CD14-positive monocyte (primary cell): Measurements from ENCODE around the gene CGA. TPM values are rescaled to one million over a fixed set of nuclear protein-coding genes. Genes with fewer than 3 reads are reported as not detected.

Experiments used
- DNase-seq, 3 donors: peaks; one replicate each; pipeline ENCODE4 v3.0.0-alpha.2; 2011 to 2022
- H2AFZ ChIP-seq: 2 replicates; pipeline ENCODE4 v1.6.0; 2012; ENCODE audit warnings: mild to moderate bottlenecking, low read depth, low read length, inconsistent platforms; ENCODE audit not compliant: insufficient read depth, poor library complexity, severe bottlenecking
- H3K27ac ChIP-seq, 2 donors: 1 replicate in 1 of 2; 2 replicates in 1 of 2; pipeline ENCODE4 v1.5.1; 2012 to 2013; ENCODE audit warnings: low read length in 2 of 2, control low read depth in 1 of 2, inconsistent platforms in 1 of 2, low read depth in 1 of 2, mild to moderate bottlenecking in 1 of 2
- H3K27me3 ChIP-seq, 2 donors: one replicate each; pipeline versions ENCODE4 v1.6.0 to v1.6.1; 2011 to 2013; ENCODE audit warnings: low read length in 2 of 2; ENCODE audit not compliant: control insufficient read depth in 2 of 2, insufficient read depth in 2 of 2
- H3K36me3 ChIP-seq, 2 donors: replicated peaks in 1 of 2; 1 replicate in 1 of 2; 2 replicates in 1 of 2; pipeline versions ENCODE4 v1.5.1 to v1.6.1; 2012 to 2013; ENCODE audit warnings: low read length in 2 of 2, control low read depth in 1 of 2, inconsistent platforms in 1 of 2, mild to moderate bottlenecking in 1 of 2; ENCODE audit not compliant: insufficient read depth in 2 of 2, control insufficient read depth in 1 of 2
- H3K4me1 ChIP-seq, 2 donors: 1 replicate in 1 of 2; 2 replicates in 1 of 2; pipeline versions ENCODE4 v1.5.1 to v1.6.1; 2012 to 2013; ENCODE audit warnings: low read length in 2 of 2, control low read depth in 1 of 2, inconsistent platforms in 1 of 2, mild to moderate bottlenecking in 1 of 2, moderate library complexity in 1 of 2; ENCODE audit not compliant: insufficient read depth in 2 of 2, control insufficient read depth in 1 of 2
- H3K4me2 ChIP-seq: replicated peaks from 2 replicates; pipeline ENCODE3; 2012; ENCODE audit warnings: low read length, moderate library complexity, mild to moderate bottlenecking; ENCODE audit not compliant: poor library complexity, severe bottlenecking; ENCODE audit errors: extremely low read depth
- H3K4me3 ChIP-seq, 3 experiments: fragments of 200-600 bp in 1 of 3; sonication (generic) in 1 of 3; replicated peaks in 1 of 3; 1 replicate in 2 of 3; 2 replicates in 1 of 3; pipeline ENCODE4 v1.5.1; 2011 to 2013; ENCODE audit warnings: low read length in 3 of 3, mild to moderate bottlenecking in 3 of 3, control low read depth in 2 of 3, low read depth in 2 of 3, inconsistent platforms in 1 of 3, moderate library complexity in 1 of 3
- H3K79me2 ChIP-seq: 2 replicates; pipeline ENCODE4 v1.6.0; 2012; ENCODE audit warnings: mild to moderate bottlenecking, control low read depth, inconsistent platforms, low read length, moderate library complexity; ENCODE audit not compliant: insufficient read depth
- H3K9ac ChIP-seq: 2 replicates; pipeline ENCODE4 v1.6.0; 2017; ENCODE audit warnings: low read length, mild to moderate bottlenecking; ENCODE audit not compliant: insufficient read depth, poor library complexity, severe bottlenecking
- H3K9me3 ChIP-seq, 2 donors: replicated peaks in 1 of 2; 1 replicate in 1 of 2; 2 replicates in 1 of 2; pipeline versions ENCODE4 v1.5.1 to v1.6.1; 2012 to 2013; ENCODE audit warnings: low read length in 2 of 2, control low read depth in 1 of 2; ENCODE audit not compliant: control insufficient read depth in 1 of 2, insufficient read depth in 1 of 2
- H4K20me1 ChIP-seq: 2 replicates; pipeline ENCODE4 v1.6.0; 2012; ENCODE audit warnings: mild to moderate bottlenecking, low read length, control low read depth, moderate library complexity; ENCODE audit not compliant: insufficient read depth
- H3K27ac Mint-ChIP-seq, 7 donors: one replicate each; pipeline ENCODE4 v1.8.0; 2020; ENCODE audit warnings: mild to moderate bottlenecking in 7 of 7, mixed read lengths in 7 of 7, moderate library complexity in 6 of 7, inconsistent platforms in 2 of 7
- H3K27me3 Mint-ChIP-seq, 3 donors: one replicate each; pipeline ENCODE4 v1.8.0; 2021 to 2022; ENCODE audit warnings: low read depth in 3 of 3, mild to moderate bottlenecking in 3 of 3, mixed read lengths in 3 of 3, moderate library complexity in 3 of 3, inconsistent platforms in 1 of 3
- H3K36me3 Mint-ChIP-seq, 2 donors: one replicate each; pipeline ENCODE4 v1.8.0; 2020; ENCODE audit warnings: mixed read lengths in 2 of 2, inconsistent platforms in 1 of 2, mild to moderate bottlenecking in 1 of 2
- H3K4me1 Mint-ChIP-seq: one replicate; pipeline ENCODE4 v1.8.0; 2020; ENCODE audit warnings: mild to moderate bottlenecking, mixed read lengths
- H3K4me3 Mint-ChIP-seq, 2 donors: one replicate each; pipeline ENCODE4 v1.8.0; 2020; ENCODE audit warnings: mild to moderate bottlenecking in 2 of 2, mixed read lengths in 2 of 2, moderate library complexity in 1 of 2
- H3K9me3 Mint-ChIP-seq, 7 donors: one replicate each; pipeline ENCODE4 v1.8.0; 2020 to 2022; ENCODE audit warnings: mixed read lengths in 7 of 7, mild to moderate bottlenecking in 6 of 7, moderate library complexity in 6 of 7, inconsistent platforms in 2 of 7
- WGBS: methylation state at CpG from one replicate; pipeline ENCODE4 v1.1.5; 2013; ENCODE audit warnings: missing lambda C conversion rate; ENCODE audit not compliant: insufficient coverage; 5-methylcytosine and 5-hydroxymethylcytosine counted together
- intact Hi-C, 2 donors: fragments of 100-400 bp; cut with micrococcal nuclease; formaldehyde crosslinking; loops; one replicate each; pipeline versions ENCODE4 v1.15.0 to v1.15.1; 2023
- polyA plus RNA-seq, 3 donors: library from polyadenylated mRNA; depleted of rRNA in 1 of 3; unstranded in 2 of 3; stranded (reverse) in 1 of 3; fragments of 300-500 nt in 2 of 3; fragments of >200 nt in 1 of 3; fragmentation: Illumina TruSeq in 2 of 3; gene quantifications; 1 replicate in 2 of 3; 2 replicates in 1 of 3; pipeline ENCODE4 v1.2.3, GENCODE V29; 2012 to 2021
- TF ChIP-seq, protein P1 (sequence below): fragments of 200-600 bp; IDR thresholded peaks from one replicate; pipeline ENCODE4 v1.8.0; 2022; ENCODE audit warnings: antibody characterized with exemption, mild to moderate bottlenecking

CGA gene
- polyA plus RNA-seq, 3 donors, result not detected

DNA sequence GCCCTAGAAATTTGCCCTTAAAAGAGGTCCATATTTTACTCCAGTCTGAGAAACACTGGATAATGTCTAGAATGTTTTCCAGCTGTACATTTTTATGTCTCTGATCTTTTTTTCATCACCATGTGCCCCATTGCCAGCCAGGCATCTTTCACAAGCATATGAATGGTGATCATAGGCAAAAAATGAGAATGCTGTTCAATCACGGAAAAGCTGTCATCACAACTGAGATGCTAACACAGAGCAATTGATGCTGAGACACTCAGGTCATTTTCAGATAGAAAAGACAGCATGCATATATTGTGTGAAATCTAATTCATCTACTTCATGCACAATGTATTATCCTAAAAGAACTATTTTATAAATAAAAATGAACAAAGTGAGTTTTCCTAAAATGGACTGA lies 41.6 kb downstream of the CGA start:
- no peak overlapping the region for H3K9ac ChIP-seq
- Mint-ChIP-seq H3K36me3 (no peaks in the 10 kb centered on the region), H3K4me1 (no peaks in the 10 kb centered on the region), H3K4me3 (no peak overlapping the region), H3K9me3 (peaks cover 0 to 2% (median 0%) of the 10 kb centered on the region in 7 donors), H3K27me3 (peaks cover 0 to 4% (median 2%) of the 10 kb centered on the region in 3 donors), H3K27ac (no peak overlapping the region)
- H3K27me3 ChIP-seq, result no peaks in the 10 kb centered on the region
- H3K4me2 ChIP-seq, result no peak overlapping the region
- DNase-seq, result no peak
- no peaks in the 10 kb centered on the region for H3K36me3 ChIP-seq
- no peaks in the 10 kb centered on the region for H4K20me1 ChIP-seq
- no peak overlapping the region for H3K4me3 ChIP-seq
- no CpG with 5 or more reads among the region's 1 CpG for WGBS
- H3K4me1 ChIP-seq, result no peaks in the 10 kb centered on the region
- H3K9me3 ChIP-seq, result no peaks in the 10 kb centered on the region
- no peaks in the 10 kb centered on the region for H3K79me2 ChIP-seq
- intact Hi-C loops, result no loop called here
- no peak overlapping the region for H3K27ac ChIP-seq
- TF ChIP-seq, protein P1, sequence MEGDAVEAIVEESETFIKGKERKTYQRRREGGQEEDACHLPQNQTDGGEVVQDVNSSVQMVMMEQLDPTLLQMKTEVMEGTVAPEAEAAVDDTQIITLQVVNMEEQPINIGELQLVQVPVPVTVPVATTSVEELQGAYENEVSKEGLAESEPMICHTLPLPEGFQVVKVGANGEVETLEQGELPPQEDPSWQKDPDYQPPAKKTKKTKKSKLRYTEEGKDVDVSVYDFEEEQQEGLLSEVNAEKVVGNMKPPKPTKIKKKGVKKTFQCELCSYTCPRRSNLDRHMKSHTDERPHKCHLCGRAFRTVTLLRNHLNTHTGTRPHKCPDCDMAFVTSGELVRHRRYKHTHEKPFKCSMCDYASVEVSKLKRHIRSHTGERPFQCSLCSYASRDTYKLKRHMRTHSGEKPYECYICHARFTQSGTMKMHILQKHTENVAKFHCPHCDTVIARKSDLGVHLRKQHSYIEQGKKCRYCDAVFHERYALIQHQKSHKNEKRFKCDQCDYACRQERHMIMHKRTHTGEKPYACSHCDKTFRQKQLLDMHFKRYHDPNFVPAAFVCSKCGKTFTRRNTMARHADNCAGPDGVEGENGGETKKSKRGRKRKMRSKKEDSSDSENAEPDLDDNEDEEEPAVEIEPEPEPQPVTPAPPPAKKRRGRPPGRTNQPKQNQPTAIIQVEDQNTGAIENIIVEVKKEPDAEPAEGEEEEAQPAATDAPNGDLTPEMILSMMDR, result no peak
- no peak overlapping the region for H2AFZ ChIP-seq

DNA sequence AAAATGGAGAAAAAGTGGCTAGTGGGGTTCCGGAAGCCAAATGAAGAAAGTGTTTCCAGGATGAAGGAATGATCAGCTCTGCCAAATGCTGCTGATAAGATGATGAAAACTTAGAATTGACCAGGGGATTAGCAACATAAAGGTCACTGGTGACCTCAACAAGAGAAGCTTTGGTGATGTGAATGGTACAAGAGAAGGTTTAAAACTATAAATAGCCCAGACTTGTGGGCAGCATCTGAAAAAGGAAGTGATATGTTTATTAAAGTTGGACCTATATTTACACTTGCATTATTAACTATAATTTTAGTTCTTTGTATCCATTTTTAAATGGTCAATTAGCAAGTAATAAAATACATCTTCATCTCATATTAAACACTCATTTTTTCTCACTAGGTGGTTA lies 45.1 kb downstream of the CGA start:
- Histone ChIP-seq H3K27me3 (no peaks in the 10 kb centered on the region), H3K4me2 (no peak overlapping the region), H3K4me3 (no peak overlapping the region), H3K27ac (no peak overlapping the region), H3K4me1 (no peaks in the 10 kb centered on the region), H2AFZ (no peak overlapping the region), H3K9ac (no peak overlapping the region), H3K9me3 (no peaks in the 10 kb centered on the region), H3K36me3 (no peaks in the 10 kb centered on the region), H4K20me1 (no peaks in the 10 kb centered on the region), H3K79me2 (no peaks in the 10 kb centered on the region)
- 100% methylated on average over 1 of the region's 1 CpG for WGBS
- H3K27ac Mint-ChIP-seq, result no peak overlapping the region
- no peak for DNase-seq
- no peak overlapping the region for H3K4me3 Mint-ChIP-seq
- H3K4me1 Mint-ChIP-seq, result no peaks in the 10 kb centered on the region
- TF ChIP-seq, protein P1, result no peak
- intact Hi-C loops, result no loop called here
- H3K36me3 Mint-ChIP-seq, result no peaks in the 10 kb centered on the region
- H3K27me3 Mint-ChIP-seq, result peaks cover 0 to 1% (median 0%) of the 10 kb centered on the region in 3 donors
- peaks cover 0 to 2% (median 0%) of the 10 kb centered on the region in 7 donors for H3K9me3 Mint-ChIP-seq
